GM19238 (cell line): Measurements from ENCODE around the gene AGPAT2.

Source experiments
- DNase-seq: peaks from one replicate; pipeline ENCODE4 v3.0.0; 2011; ENCODE audit warnings: low spot score; ENCODE audit not compliant: insufficient read length

AGPAT2 gene

DNA sequence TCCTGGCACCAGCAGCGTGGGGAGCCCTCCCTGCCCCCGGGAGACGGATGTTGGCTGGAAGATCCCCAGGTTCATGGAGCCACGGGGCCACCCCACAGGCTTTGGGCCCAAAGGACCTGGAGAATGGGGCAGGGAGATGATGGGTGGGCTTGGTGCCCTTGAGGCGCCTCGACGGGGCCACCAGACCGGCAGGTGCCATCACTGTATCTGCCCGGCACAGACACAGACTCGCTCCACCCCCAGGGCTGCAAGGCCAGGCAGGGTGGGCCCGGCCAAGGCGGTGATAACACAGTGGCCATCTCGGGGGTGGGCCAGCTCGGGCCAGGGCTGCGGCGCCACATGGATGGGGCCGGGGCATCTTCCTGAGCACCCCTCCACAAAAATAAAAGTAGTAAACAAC lies 59.6 kb downstream of the AGPAT2 start:
- no peak for DNase-seq

DNA sequence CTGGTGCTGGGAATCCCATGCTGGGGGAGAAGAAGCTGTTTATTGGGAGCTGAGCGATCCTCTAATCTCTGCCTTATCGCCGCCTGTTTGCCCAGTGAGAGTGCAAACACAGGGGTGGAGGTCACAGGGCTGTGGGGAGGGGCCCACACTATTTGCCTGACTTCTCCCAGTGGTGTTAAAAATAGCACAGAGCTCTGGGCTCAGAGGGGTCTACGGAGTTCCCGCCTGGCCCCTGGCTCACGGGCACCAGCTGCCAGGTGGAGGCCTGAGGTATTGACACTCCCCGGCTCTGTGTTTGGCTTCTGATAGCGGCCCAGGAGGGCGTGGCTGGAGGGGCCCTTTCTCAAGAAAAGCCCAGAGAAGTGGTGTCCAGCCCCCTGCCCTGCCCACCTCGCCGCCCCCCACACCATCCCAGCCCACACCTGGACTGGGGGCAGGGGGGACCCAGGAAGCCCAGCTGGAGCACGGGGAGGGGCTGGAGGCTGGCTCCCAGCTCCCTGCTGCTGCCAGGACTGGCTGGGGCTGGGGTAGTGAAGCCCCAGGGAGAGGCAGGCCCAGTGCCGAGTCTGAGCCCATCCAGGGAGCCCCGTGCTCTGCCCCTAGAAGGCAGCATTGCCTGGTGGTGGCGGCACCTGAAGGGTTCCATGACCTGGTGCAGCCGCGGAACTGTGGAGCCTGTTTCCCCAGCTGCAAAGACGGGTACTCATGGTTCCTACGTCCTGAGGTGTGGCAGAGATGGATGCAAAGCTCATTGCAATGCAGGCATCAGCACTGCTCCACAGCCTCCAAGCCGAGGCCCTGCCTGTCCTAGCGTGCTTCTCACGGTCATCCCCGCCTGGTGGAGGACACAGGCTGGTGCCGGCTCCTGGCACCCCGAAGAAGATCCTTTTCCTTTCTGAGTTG lies 60.3 kb downstream of the AGPAT2 start:
- no peak for DNase-seq

DNA sequence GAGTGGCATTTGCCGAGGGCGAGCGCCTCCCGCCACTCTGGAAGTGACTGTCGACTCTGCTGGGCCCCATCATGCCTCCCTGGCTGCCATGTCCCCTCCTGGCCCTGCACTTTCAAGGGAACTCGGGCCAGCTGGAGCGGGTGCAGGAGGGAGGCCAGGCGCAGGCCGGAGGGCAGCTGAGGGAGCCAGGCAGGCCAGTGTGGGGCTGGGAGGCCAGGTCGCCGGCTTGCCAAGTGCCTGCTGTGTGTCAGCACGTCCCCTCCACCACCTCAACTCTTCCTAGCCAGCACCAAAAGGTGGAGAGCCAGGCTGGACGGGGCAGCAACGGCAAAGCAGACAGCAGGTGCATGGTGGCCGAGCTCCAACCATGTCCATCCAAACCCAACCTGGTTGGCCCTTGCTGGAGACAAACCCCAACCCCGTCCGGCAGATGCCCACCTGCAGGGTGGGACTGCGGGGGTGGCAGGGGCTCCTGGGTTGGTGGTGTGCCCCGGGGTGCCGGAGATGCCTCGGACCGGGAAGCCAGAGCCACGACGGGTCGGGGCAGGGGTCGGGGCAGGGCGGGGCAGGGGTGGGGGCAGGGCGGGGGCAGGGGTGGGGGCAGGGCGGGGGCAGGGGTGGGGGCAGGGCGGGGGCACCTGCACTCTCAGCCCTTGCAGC lies 61.1 kb downstream of the AGPAT2 start:
- DNase-seq = no peak

DNA sequence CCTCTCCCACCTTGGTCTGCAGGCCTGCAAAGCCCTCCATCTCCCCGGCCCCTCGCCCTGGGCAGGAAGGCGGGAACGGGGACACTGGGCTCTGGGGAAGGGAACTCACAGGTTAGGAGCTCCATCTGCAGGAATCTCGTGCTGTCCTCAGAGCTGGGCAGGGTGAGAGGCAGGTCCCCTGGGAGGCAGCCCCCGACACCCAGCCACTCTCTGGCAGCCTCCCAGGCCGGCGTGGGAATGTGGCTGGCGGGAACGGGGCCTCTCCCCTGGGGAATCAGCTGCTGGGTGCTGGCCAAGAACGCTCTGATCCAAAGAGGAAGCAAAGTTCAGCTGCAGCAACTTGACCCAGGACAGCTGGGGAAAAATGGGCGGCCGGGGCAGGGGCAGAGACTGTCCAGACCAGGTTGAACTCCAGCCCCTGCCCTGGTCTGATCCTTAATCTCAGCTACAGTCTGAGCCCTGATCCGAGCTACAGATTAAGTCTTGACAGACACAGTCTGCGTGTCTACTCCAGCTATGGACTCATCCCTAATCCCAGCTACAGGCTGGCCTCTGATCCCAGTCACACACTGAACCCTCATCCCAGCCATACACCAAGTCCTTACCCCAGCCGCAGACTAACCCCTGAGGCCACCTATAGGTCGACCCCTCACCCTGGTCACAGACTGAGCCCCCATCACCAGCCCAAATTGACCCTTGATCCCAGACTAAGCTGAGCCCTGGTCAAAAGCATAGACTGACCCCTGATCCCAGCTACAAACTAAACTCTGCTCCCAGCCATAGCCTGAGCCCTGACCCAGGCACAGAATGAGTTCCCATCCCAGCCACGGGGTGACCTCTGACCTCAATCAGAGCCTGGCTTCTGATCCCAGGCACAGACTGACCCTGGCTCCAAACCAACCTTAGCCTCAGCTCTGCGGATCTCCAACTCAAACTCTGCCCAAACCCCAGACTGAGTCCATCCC lies 61.9 kb downstream of the AGPAT2 start:
- DNase-seq = no peak

DNA sequence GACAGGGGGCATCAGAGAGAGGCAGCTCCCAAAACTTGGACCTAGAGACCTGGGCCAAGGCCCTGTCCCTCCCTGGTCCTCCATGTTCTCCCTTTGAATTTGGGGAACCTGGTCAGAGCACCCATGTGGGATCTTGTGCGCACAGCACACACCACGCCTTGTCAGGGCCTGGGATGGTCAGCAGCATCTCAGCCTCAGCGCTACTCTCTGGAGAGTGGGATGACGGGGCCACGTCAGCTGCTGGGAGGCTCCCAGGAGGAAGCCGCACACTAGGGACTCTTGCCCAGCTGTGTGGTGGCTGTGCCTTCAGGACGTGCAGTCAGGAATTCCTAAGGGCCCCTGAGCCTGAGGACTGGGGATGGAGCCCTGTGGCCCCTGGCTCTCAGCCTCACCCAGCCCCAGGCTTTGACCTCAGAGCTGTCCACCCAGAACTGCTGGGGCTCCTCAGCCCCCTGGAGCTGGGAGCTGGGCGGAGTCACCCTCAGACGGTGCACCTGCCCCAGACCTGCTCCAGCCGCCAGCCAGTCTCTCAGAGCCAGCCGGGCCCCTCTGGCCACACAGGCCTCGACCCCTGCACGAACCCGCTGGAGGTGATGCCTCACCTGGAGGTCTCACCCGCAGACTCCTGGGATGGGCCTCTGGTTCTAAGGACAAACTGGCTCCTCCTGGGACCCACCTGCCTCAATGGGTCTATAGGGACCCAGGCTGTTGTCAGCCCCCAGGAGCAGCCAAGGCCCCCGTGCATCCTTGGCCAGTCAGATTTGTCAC lies 62.9 kb downstream of the AGPAT2 start:
- no peak for DNase-seq

DNA sequence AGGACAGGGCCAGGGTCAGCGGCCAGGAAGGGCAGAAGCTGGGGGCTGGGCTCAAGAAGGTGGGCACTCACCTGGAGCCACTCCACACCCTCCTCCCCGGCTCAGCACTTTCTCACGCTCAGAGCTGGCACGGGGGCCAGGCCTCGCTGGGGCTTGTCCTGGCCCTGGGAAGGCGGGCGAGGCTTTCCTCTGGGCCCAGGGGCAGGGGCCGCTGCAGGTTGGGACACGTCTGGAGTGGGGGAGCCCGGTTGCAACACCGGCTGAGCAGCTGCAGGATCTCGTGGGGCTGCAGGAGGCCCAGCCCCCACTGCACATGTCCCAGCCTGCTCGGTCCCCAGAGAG lies 63.4 kb downstream of the AGPAT2 start:
- no peak for DNase-seq
